CD4-positive, CD25-positive, alpha-beta regulatory T cell (primary cell): ENCODE measurements around the gene FRMD4B. TPM values are rescaled to one million over a fixed set of nuclear protein-coding genes. Genes with fewer than 3 reads are reported as not detected.

Source experiments
- ATAC-seq, 2 donors: fragments of 150-1000 bp; cut with Tn5 transposase; one replicate each; pipeline ENCODE4 v1.10.0; 2021; ENCODE audit warnings: low read depth in 2 of 2, moderate number of reproducible peaks in 2 of 2, moderate library complexity in 1 of 2
- DNase-seq, 3 donors: peaks; one replicate each; pipeline versions ENCODE4 v3.0.0 to v3.0.0-alpha.2; 2012 to 2022; ENCODE audit warnings: mixed read lengths in 1 of 3
- H3K27ac ChIP-seq: one replicate; pipeline ENCODE4 v1.7.0; 2013; ENCODE audit warnings: mild to moderate bottlenecking, low read length; ENCODE audit not compliant: insufficient read depth, poor library complexity, severe bottlenecking
- H3K27me3 ChIP-seq: one replicate; pipeline ENCODE4 v1.7.0; 2013; ENCODE audit warnings: low read length; ENCODE audit not compliant: control insufficient read depth, insufficient read depth
- H3K36me3 ChIP-seq: one replicate; pipeline ENCODE4 v1.7.0; 2013; ENCODE audit warnings: mild to moderate bottlenecking, low read length, moderate library complexity; ENCODE audit not compliant: control insufficient read depth, insufficient read depth
- H3K4me1 ChIP-seq: 2 replicates; pipeline ENCODE4 v1.7.0; 2013; ENCODE audit warnings: mild to moderate bottlenecking, low read length; ENCODE audit not compliant: insufficient read depth, control insufficient read depth, poor library complexity, severe bottlenecking
- H3K4me3 ChIP-seq: one replicate; pipeline ENCODE4 v1.7.0; 2013; ENCODE audit warnings: low read depth, mild to moderate bottlenecking, low read length, moderate library complexity
- H3K9me3 ChIP-seq, 2 experiments: 1 replicate in 1 of 2; 2 replicates in 1 of 2; pipeline ENCODE4 v1.7.0; 2013; ENCODE audit warnings: low read length in 2 of 2, mild to moderate bottlenecking in 1 of 2, moderate library complexity in 1 of 2; ENCODE audit not compliant: control insufficient read depth in 2 of 2
- H3K27ac Mint-ChIP-seq, 3 donors: one replicate each; pipeline ENCODE4 v1.8.0; 2020 to 2022; ENCODE audit warnings: mild to moderate bottlenecking in 3 of 3, mixed read lengths in 3 of 3, moderate library complexity in 2 of 3
- H3K27me3 Mint-ChIP-seq: one replicate; pipeline ENCODE4 v1.8.0; 2022; ENCODE audit warnings: mild to moderate bottlenecking, mixed read lengths
- H3K36me3 Mint-ChIP-seq: one replicate; pipeline ENCODE4 v1.8.0; 2020; ENCODE audit warnings: mixed read lengths
- H3K4me1 Mint-ChIP-seq, 4 donors: one replicate each; pipeline ENCODE4 v1.8.0; 2020 to 2022; ENCODE audit warnings: mixed read lengths in 4 of 4, mild to moderate bottlenecking in 1 of 4
- H3K4me3 Mint-ChIP-seq, 4 donors: one replicate each; pipeline ENCODE4 v1.8.0; 2020 to 2022; ENCODE audit warnings: mild to moderate bottlenecking in 4 of 4, mixed read lengths in 4 of 4, moderate library complexity in 3 of 4
- H3K9me3 Mint-ChIP-seq, 7 donors: one replicate each; pipeline ENCODE4 v1.8.0; 2020 to 2022; ENCODE audit warnings: mixed read lengths in 7 of 7, mild to moderate bottlenecking in 3 of 7, moderate library complexity in 2 of 7
- polyA plus RNA-seq, 4 donors: library from polyadenylated mRNA; unstranded; fragments of 300-500 nt; fragmentation: Illumina TruSeq; gene quantifications; one replicate each; pipeline ENCODE4 v1.2.3, GENCODE V29; 2021
- total RNA-seq: library from RNA; stranded (reverse); gene quantifications from one replicate; pipeline ENCODE4 v1.2.3, GENCODE V29; 2022

The FRMD4B gene
- total and polyA plus RNA-seq, 5 donors from 2014 or later: 8.6 to 54.7 (median 9.8) TPM

DNA sequence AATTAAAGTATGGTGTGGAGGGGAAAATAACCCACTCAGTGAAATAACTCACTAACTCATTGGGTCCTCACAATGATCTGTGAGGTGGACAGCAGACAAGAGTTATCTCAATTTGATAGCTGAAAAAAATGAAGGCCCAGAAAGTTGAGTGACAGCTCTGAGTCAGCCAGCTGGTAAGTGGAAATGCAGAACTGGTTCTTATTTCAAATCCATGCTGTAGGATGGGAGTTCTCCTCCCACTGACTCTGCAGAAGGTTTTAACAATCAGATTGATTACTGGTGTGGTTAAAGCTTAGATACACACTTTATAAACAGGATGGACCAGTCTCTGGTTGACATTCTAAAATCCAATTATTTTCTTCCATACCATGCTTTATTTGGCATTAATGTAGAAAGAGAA, 176.5 kb downstream of the FRMD4B start:
- Histone ChIP-seq H3K27me3 (no peaks in the 10 kb centered on the region), H3K9me3 (no peaks in the 10 kb centered on the region), H3K4me3 (no peak overlapping the region), H3K4me1 (peaks cover 19% of the 10 kb centered on the region), H3K27ac (no peak overlapping the region), H3K36me3 (no peaks in the 10 kb centered on the region)
- H3K4me1 Mint-ChIP-seq: peaks cover 20 to 67% (median 28%) of the 10 kb centered on the region in 4 donors
- no peaks in the 10 kb centered on the region for H3K27me3 Mint-ChIP-seq
- no peaks in the 10 kb centered on the region for H3K36me3 Mint-ChIP-seq
- peak overlapping the region in 1 of 3 donors; percentile 20 for H3K27ac Mint-ChIP-seq
- peaks cover 0 to 1% (median 0%) of the 10 kb centered on the region in 7 donors for H3K9me3 Mint-ChIP-seq
- no peak overlapping the region for H3K4me3 Mint-ChIP-seq
- DNase-seq (no peak), ATAC-seq (no peak)

DNA sequence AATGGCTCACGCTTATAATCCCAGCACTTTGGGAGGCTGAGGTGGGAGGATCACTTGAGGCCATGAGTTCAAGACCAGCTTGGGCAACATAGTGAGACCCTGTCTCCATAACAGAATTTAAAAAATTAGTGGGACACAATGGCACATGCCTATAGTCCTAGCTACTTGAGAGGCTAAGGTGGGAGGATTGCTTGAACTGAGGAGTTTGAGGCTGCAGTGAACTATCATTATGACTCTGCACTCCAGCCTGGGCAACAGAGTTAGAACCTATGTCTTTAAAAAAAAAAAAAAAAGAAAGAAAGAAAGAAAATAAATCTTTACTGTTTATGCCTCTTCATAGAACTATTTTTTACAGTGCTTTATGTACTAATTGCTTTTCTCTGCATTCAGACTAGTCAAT, 178.9 kb downstream of the FRMD4B start:
- Histone ChIP-seq H3K4me3 (no peak overlapping the region), H3K4me1 (peaks cover 22% of the 10 kb centered on the region), H3K27me3 (no peaks in the 10 kb centered on the region), H3K9me3 (no peaks in the 10 kb centered on the region), H3K27ac (no peak overlapping the region), H3K36me3 (no peaks in the 10 kb centered on the region)
- Mint-ChIP-seq H3K4me1 (peaks cover 15 to 61% (median 28%) of the 10 kb centered on the region in 4 donors), H3K27ac (peak overlapping the region in 2 of 3 donors; percentile 67 to 85), H3K27me3 (no peaks in the 10 kb centered on the region), H3K36me3 (no peaks in the 10 kb centered on the region), H3K4me3 (peak overlapping the region in 1 of 4 donors; percentile 43), H3K9me3 (peaks cover 0 to 1% (median 0%) of the 10 kb centered on the region in 7 donors)
- ATAC-seq (no peak), DNase-seq (peak in 1 of 3 donors; percentile 21)

DNA sequence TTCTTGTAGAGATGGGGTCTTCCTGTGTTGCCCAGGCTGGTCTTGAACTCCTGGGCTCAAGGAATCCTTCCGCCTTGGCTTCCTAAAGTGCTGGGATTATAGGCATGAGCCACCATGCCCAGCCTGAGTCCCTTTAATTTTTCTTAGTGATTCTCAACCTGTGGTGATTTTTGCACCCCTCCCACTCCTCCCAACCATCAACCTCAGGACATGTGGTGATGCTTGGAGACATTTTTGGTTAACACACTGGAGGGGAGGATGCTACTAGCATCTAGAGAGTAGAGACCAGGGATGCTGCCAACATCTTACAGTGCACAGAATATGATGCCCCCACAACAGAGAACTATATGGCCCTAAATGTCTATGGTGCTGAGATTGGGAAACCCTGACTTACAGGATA, 180.5 kb downstream of the FRMD4B start:
- Mint-ChIP-seq H3K27me3 (no peaks in the 10 kb centered on the region), H3K27ac (peak overlapping the region in 2 of 3 donors; percentile 75 to 85), H3K9me3 (peaks cover 0 to 1% (median 0%) of the 10 kb centered on the region in 7 donors), H3K4me1 (peaks cover 18 to 58% (median 31%) of the 10 kb centered on the region in 4 donors), H3K36me3 (no peaks in the 10 kb centered on the region), H3K4me3 (peak overlapping the region in 1 of 4 donors; percentile 43)
- no peak for DNase-seq
- Histone ChIP-seq H3K27ac (peak overlapping the region; percentile 47), H3K4me1 (peaks cover 29% of the 10 kb centered on the region), H3K27me3 (no peaks in the 10 kb centered on the region), H3K4me3 (peak overlapping the region; percentile 7), H3K9me3 (no peaks in the 10 kb centered on the region), H3K36me3 (no peaks in the 10 kb centered on the region)
- ATAC-seq: no peak

DNA sequence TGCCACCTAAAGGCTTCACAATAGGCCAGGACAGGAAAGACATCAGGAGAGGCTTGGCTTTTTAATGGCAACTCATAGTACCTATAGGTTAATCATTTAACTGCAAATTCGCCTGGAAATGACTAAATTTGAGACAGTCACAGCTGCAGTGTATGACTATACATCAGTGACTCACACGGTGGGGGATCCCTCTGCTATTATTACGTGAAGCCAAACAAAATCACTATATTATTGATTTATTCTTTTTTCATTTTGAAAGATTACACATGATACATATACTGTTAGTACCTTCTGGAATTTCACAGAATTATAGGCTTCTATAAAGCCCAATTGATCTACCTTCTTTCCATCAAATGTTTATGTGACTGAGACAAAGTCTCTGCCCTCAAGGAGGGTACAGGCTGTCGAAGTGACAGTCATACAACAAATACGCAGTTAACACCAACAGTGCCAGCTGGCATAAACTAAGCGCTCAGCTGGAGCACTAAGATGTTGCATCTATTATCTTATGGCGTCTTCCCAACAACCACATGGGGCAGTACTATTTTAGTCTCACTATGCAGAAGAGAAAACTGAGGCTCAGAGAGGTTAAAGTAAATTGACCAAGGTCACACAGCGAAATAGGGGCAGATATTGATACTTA, 181.5 kb downstream of the FRMD4B start:
- H3K9me3 ChIP-seq: no peaks in the 10 kb centered on the region
- peaks cover 36% of the 10 kb centered on the region for H3K4me1 ChIP-seq
- Mint-ChIP-seq H3K9me3 (peaks cover 0 to 1% (median 0%) of the 10 kb centered on the region in 7 donors), H3K36me3 (no peaks in the 10 kb centered on the region), H3K27ac (peak overlapping the region in 2 of 3 donors; percentile 39 to 78), H3K27me3 (no peaks in the 10 kb centered on the region), H3K4me3 (peak overlapping the region in 2 of 4 donors; percentile 3 to 60), H3K4me1 (peaks cover 20 to 54% (median 33%) of the 10 kb centered on the region in 4 donors)
- no peaks in the 10 kb centered on the region for H3K36me3 ChIP-seq
- H3K27me3 ChIP-seq: no peaks in the 10 kb centered on the region
- H3K4me3 ChIP-seq: peak overlapping the region; percentile 2
- DNase-seq: peak in 1 of 3 donors; percentile 57
- H3K27ac ChIP-seq: peak overlapping the region; percentile 65
- peak in 1 of 2 donors; percentile 57 for ATAC-seq

DNA sequence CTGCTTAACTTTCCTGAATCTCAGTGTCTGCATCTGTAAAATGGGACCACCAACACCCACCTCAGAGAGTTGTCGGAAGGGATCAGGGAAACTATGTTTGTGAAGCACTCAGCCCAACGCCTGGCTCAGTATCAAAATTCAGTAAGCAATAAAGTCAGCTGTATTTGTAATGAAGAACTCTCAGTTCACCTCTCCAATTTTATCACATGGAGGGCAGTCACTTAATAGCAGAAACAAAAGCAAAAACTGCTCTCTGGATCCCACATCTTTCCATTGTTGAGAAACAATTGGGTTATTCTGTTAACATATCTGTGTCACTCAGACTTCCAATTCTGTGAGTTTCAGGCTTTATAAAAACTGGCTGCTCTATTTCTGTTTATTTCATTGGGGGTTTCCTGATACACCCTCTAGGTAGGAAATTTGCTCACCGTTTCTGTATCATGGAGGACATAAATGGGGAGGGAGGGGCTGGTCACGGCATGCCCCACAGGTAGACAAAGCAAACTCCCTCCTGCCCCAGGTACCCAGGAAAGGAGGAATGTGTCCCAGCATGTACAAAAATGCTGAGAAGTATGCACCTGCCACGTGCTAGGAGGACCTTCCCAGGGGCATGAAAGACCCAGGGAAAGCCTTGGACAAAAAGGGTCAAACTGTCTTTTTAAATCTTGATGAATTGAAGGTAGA, 182.1 kb downstream of the FRMD4B start:
- Histone ChIP-seq H3K4me3 (no peak overlapping the region), H3K4me1 (peaks cover 38% of the 10 kb centered on the region), H3K36me3 (no peaks in the 10 kb centered on the region), H3K27ac (peak overlapping the region; percentile 65), H3K27me3 (no peaks in the 10 kb centered on the region), H3K9me3 (no peaks in the 10 kb centered on the region)
- Mint-ChIP-seq H3K9me3 (peaks cover 0 to 1% (median 0%) of the 10 kb centered on the region in 7 donors), H3K4me3 (peak overlapping the region in 2 of 4 donors; percentile 60 to 84), H3K27me3 (no peaks in the 10 kb centered on the region), H3K4me1 (peaks cover 20 to 57% (median 36%) of the 10 kb centered on the region in 4 donors), H3K36me3 (no peaks in the 10 kb centered on the region), H3K27ac (peak overlapping the region; percentile 39 to 82 (median 78))
- ATAC-seq (no peak), DNase-seq (no peak)

DNA sequence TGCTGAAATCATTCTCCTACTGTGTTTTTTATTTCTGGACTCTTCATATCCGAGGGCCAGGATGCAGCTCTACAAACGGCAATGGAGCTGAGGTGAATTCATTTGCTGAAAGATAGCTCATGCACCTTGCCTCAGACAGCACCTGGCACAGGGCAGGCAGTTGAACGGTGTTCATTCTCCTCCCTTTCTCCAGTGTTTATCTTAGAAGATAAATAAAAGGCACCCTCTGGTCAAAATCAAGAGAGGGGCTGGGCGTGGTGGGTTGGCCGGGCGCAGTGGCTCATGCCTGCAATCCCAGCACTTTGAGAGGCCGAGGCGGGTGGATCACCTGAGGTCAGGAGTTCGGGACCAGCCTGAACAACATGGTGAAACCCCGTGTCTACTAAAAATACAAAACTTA, 184.2 kb downstream of the FRMD4B start:
- Mint-ChIP-seq H3K4me1 (peaks cover 26 to 70% (median 53%) of the 10 kb centered on the region in 4 donors), H3K4me3 (peak overlapping the region in 2 of 4 donors; percentile 6 to 68), H3K27ac (no peak overlapping the region)

DNA sequence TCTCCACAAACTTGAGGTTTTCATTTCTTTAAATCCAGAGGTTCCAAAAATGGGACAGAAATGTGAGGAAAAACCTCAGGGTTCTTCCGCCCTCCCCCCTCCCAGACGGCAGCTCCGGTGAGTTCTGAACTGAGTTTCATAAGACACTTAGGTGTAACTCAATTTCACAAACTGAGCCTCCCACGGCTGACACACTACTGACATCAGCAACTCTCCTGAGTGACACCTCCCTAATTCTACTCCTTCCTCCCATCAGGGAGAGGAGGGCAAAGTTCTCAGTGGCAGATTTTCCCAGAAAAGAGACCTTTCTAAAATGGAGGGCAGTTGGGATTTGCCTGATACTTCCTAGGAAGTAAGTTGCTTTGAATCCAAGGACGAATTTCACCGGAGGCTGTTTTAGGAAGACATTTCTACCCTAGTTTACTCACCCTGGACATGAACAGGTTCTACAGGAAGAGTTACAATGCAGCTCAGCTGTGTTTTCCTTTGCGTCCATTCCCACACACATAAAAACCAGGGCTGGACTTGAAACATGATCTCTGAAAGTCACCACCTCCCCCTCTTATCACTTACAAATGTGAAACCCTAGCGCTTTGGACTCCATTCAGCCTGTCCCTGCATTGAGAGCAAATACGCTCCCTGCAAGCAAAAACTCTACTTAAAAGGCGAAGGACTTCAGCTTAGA, 185.4 kb downstream of the FRMD4B start:
- H3K27ac Mint-ChIP-seq: peak overlapping the region; percentile 88 to 97 (median 94)
- H3K36me3 Mint-ChIP-seq: peaks cover 14% of the 10 kb centered on the region
- peaks cover 23 to 61% (median 49%) of the 10 kb centered on the region in 4 donors for H3K4me1 Mint-ChIP-seq
- H3K4me3 ChIP-seq: peak overlapping the region; percentile 93
- H3K36me3 ChIP-seq: peaks cover 14% of the 10 kb centered on the region
- DNase-seq (peak in 2 of 3 donors; percentile 18 to 82), ATAC-seq (peak; percentile 24 to 30)
- H3K27ac ChIP-seq: peak overlapping the region; percentile 85
- H3K4me3 Mint-ChIP-seq: peak overlapping the region; percentile 88 to 99 (median 96)
- H3K27me3 ChIP-seq: no peaks in the 10 kb centered on the region
- no peaks in the 10 kb centered on the region for H3K9me3 Mint-ChIP-seq
- no peaks in the 10 kb centered on the region for H3K27me3 Mint-ChIP-seq
- no peaks in the 10 kb centered on the region for H3K9me3 ChIP-seq
- peaks cover 52% of the 10 kb centered on the region for H3K4me1 ChIP-seq

More for the DNA sequence above, 184.2 kb downstream of the FRMD4B start:
- H3K27ac ChIP-seq: no peak overlapping the region
- ATAC-seq (no peak), DNase-seq (no peak)
- no peak overlapping the region for H3K4me3 ChIP-seq
- peaks cover 56% of the 10 kb centered on the region for H3K4me1 ChIP-seq
- H3K36me3 ChIP-seq: peaks cover 3% of the 10 kb centered on the region
- no peaks in the 10 kb centered on the region for H3K27me3 ChIP-seq
- H3K9me3 ChIP-seq: no peaks in the 10 kb centered on the region
- H3K36me3 Mint-ChIP-seq: peaks cover 6% of the 10 kb centered on the region
- no peaks in the 10 kb centered on the region for H3K27me3 Mint-ChIP-seq
- H3K9me3 Mint-ChIP-seq: no peaks in the 10 kb centered on the region
